Heart left ventricle (tissue), 16 donors: ENCODE data around the gene TMEM271. TPM values are rescaled to one million over a fixed set of nuclear protein-coding genes. Genes with fewer than 3 reads are reported as not detected.

ENCODE experiments used
- ATAC-seq, 4 donors: fragments of 200-7000 bp; cut with Tn5 transposase; one replicate each; pipeline ENCODE4 v1.9.1; 2020 to 2022; ENCODE audit warnings: moderate library complexity in 4 of 4, mild to moderate bottlenecking in 3 of 4, moderate number of reproducible peaks in 1 of 4
- DNase-seq, 5 donors: peaks; one replicate each; pipeline ENCODE4 v3.0.0-alpha.2; 2020
- H3K27ac ChIP-seq, 12 donors: fragments of 200-600 bp; sonication (generic) in 4 of 12; one replicate each; pipeline versions ENCODE4 v1.5.0 to v1.8.0; 2016 to 2022; ENCODE audit warnings: mild to moderate bottlenecking in 2 of 12
- H3K27me3 ChIP-seq, 9 donors: fragments of 200-600 bp; sonication (generic) in 2 of 9; one replicate each; pipeline versions ENCODE4 v1.5.1 to v1.8.0; 2016 to 2022; ENCODE audit warnings: mild to moderate bottlenecking in 3 of 9
- H3K36me3 ChIP-seq, 9 donors: fragments of 200-600 bp; sonication (generic) in 2 of 9; one replicate each; pipeline versions ENCODE4 v1.5.0 to v1.8.0; 2018 to 2022; ENCODE audit warnings: mild to moderate bottlenecking in 2 of 9
- H3K4me1 ChIP-seq, 12 donors: fragments of 200-600 bp; sonication (generic) in 4 of 12; one replicate each; pipeline versions ENCODE4 v1.5.0 to v1.8.0; 2016 to 2022; ENCODE audit warnings: mild to moderate bottlenecking in 3 of 12
- H3K4me3 ChIP-seq, 12 donors: fragments of 200-600 bp; sonication (generic) in 4 of 12; one replicate each; pipeline versions ENCODE4 v1.5.0 to v1.8.0; 2017 to 2022; ENCODE audit warnings: mild to moderate bottlenecking in 9 of 12, moderate library complexity in 4 of 12
- H3K9me3 ChIP-seq, 12 donors: fragments of 200-600 bp; sonication (generic) in 4 of 12; one replicate each; pipeline versions ENCODE4 v1.5.0 to v1.8.0; 2016 to 2022; ENCODE audit warnings: mild to moderate bottlenecking in 1 of 12
- CTCF ChIP-seq, 12 donors: fragments of 200-600 bp; sonication (generic) in 4 of 12; IDR thresholded peaks; one replicate each; pipeline versions ENCODE4 v1.5.0 to v1.8.0; 2018 to 2022; ENCODE audit warnings: antibody characterized with exemption in 12 of 12, mild to moderate bottlenecking in 5 of 12
- POLR2A ChIP-seq, 2 donors: fragments of 450-650 bp; IDR thresholded peaks; one replicate each; pipeline ENCODE4 v1.6.1; 2017; ENCODE audit warnings: antibody characterized with exemption in 2 of 2, mild to moderate bottlenecking in 2 of 2, moderate library complexity in 2 of 2
- WGBS, 4 donors: extraction: QIAGEN DNeasy Blood & Tissue Kit in 2 of 4; methylation state at CpG; one replicate each; pipeline versions ENCODE4 v1.1.5 to v1.1.7; 2013 to 2018; 5-methylcytosine and 5-hydroxymethylcytosine counted together
- intact Hi-C, 10 donors: fragments of 100-400 bp; cut with DNase I; formaldehyde crosslinking; loops; one replicate each; pipeline versions ENCODE4 v1.11.1 to v1.14.2; 2022
- polyA plus RNA-seq, 2 donors: library from polyadenylated mRNA; stranded (reverse); fragments of 200-250 nt; gene quantifications; one replicate each; pipeline ENCODE4 v1.2.3, GENCODE V29; 2013
- total RNA-seq, 9 donors: library from RNA; depleted of rRNA in 2 of 9; stranded (reverse); fragments of >200 nt in 2 of 9; fragmentation: NEBNext Ultra II Directional in 3 of 9; extraction: Animal tissue kit (Norgen Biotek cat#: 25700) in 3 of 9; gene quantifications; one replicate each; pipeline versions ENCODE4 v1.1.0 to v1.2.4, GENCODE V29; 2016 to 2023
- donor health status: ischemic (EF 13 %, LVEDD 7.1; RV severe dilation, severe dysfunction).
- donor health status: healthy with polysubstance abuse.
- donor health status: DM: no; HTN: yes; CAD: no.
- donor health status: DM: no; HTN: no; CAD: no.
- donor health status: ischemic (EF 25% LVEDD 6.9; RV normal size, moderate dysfunction).
- donor health status: ischemic (EF 25% LVEDD 5.7; RV mildly dilated, moderate dysfunction).
- donor health status: healthy.
- donor health status: DM: yes; HTN: yes; CAD: no.
- donor health status: ischemic (EF 35%, LVEDD 5.7; RV mildly dilated, moderate dysfunction).
- donor health status: nonischemic (EF 11% LVEDD 7.7; RV severe dilation, severe dysfunction).
- donor health status: DM: yes; HTN: yes; CAD: no.
- donor health status: PGD.
- donor health status: ischemic (EF 29% LVEDD 5.4; RV normal size, mild dysfunction).
- donor health status: nonischemic (EF 23%, LVEDD 6.1; RV moderate dilation, normal function).

Gene TMEM271
- total and polyA plus RNA-seq, 11 donors = not detected

DNA sequence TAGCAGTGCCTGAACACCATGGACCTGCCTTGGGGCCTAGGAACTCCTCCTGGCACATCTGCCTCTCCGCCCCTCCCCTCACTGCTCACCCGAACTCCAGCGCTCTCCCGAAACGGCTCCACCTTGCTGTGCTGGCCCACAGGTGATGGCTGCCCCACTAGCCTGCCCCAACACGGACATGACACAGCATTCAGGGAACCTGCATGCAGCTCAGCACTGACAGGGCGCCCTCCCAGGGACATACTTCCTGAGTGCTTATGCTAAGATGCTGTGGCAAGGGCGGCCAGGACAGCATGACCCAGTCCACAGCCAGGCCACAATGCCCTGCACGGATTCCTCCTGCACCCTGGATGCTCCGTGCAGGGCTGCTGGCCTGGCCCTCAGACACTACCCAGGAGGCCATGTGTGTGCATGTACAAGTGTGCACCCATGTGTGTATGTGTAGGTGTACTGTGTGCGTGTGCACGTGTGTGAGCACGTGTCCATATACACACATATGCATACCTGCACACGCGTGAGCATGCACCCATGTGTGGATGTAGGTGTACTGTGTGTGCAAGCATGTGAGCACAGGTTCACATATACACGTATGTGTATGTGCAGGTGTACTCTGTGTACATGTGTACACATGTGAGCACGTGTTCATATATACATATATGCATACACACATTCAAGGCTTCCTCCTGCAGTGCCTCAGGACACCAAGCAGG lies 6.0 kb downstream of the TMEM271 start:
- Histone ChIP-seq H3K9me3 (no peaks in the 10 kb centered on the region), H3K36me3 (no peaks in the 10 kb centered on the region), H3K4me1 (peaks cover 0 to 9% (median 1%) of the 10 kb centered on the region in 12 donors), H3K4me3 (no peak overlapping the region), H3K27me3 (peaks cover 17 to 61% (median 45%) of the 10 kb centered on the region in 9 donors), H3K27ac (no peak overlapping the region)
- intact Hi-C loops = no loop called here
- TF ChIP-seq CTCF (IDR thresholded peaks at IDR 0.05) (no peak), POLR2A (IDR thresholded peaks at IDR 0.05) (no peak)
- 73 to 85% (median 77%) methylated on average over 14 to 17 of the region's 17 CpGs for WGBS, 4 donors
- DNase-seq = no peak
- peak in 1 of 4 donors; percentile 12 for ATAC-seq

GRCh38 chr4:568962-569361 lies 7.1 kb downstream of the TMEM271 start:
- 70 to 72% (median 71%) methylated on average over 5 of the region's 5 CpGs for WGBS, 4 donors
- Histone ChIP-seq H3K27me3 (peaks cover 8 to 52% (median 36%) of the 10 kb centered on the region in 9 donors), H3K9me3 (no peaks in the 10 kb centered on the region), H3K27ac (no peak overlapping the region), H3K4me3 (no peak overlapping the region), H3K36me3 (no peaks in the 10 kb centered on the region), H3K4me1 (no peaks in the 10 kb centered on the region)
- intact Hi-C loops = no loop called here
- ATAC-seq (no peak), DNase-seq (no peak)
- no peak for TF ChIP-seq CTCF (IDR thresholded peaks at IDR 0.05)
- TF ChIP-seq POLR2A (IDR thresholded peaks at IDR 0.05) = no peak

GRCh38 chr4:568351-568652 lies 7.8 kb downstream of the TMEM271 start:
- intact Hi-C loops = no loop called here
- Histone ChIP-seq H3K36me3 (no peaks in the 10 kb centered on the region), H3K27ac (no peak overlapping the region), H3K27me3 (peaks cover 6 to 45% (median 29%) of the 10 kb centered on the region in 9 donors), H3K4me3 (no peak overlapping the region), H3K4me1 (no peaks in the 10 kb centered on the region), H3K9me3 (no peaks in the 10 kb centered on the region)
- ATAC-seq = peak in 1 of 4 donors; percentile 33
- TF ChIP-seq POLR2A (IDR thresholded peaks at IDR 0.05) = no peak
- TF ChIP-seq CTCF (IDR thresholded peaks at IDR 0.05) = no peak
- DNase-seq = no peak
- WGBS, 4 donors = 44 to 56% (median 50%) methylated on average over 2 of the region's 2 CpGs

DNA sequence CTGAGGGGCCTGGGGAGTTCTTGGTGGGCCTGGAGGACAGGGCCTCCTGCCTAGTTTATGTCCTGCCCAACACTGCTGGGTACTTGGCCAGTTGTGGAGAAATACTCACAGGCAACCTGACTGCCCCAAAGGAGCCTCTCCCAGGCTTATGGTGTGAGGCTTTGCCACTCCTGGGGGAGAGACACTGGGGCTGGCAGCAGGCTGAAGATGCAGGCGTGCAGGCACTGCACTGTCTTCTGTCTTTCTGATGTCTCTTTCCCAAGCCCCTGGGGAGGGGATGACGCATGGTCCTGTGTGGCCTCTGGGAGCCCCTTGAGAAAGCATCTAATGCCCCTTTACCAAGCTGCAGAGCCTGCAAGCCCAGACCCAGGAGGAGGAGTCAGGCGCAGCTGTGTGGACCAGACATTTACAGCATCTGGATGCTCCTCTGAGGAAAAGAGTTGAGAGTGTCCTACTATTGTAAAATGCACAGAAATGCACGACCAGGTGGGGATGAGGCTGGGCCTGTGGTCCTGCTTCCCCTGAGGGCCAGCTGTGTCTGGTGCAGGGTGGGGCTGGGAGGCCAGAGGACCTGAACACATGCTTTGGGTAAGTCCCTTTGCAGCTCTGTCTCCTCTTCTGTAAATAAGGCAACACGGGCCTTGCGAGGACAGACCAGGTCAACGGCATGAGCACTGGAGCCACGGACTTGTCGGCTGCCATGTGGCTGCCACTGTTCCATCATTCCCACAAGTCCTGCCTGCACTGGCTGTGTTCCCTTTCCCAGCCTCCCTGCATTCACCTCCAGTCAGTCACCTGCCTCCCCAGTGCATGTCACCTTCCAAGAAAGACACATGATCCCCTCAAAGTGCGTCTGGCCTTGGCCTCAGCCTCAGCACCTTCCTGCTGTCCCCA lies 8.4 kb downstream of the TMEM271 start:
- ATAC-seq (no peak), DNase-seq (no peak)
- H3K36me3 ChIP-seq = no peaks in the 10 kb centered on the region
- H3K4me3 ChIP-seq = no peak overlapping the region
- TF ChIP-seq POLR2A (IDR thresholded peaks at IDR 0.05) = no peak
- no peak for TF ChIP-seq CTCF (IDR thresholded peaks at IDR 0.05)
- H3K27ac ChIP-seq = no peak overlapping the region
- H3K27me3 ChIP-seq = peaks cover 0 to 39% (median 23%) of the 10 kb centered on the region in 9 donors
- no peaks in the 10 kb centered on the region for H3K9me3 ChIP-seq
- no peaks in the 10 kb centered on the region for H3K4me1 ChIP-seq
- 64 to 76% (median 73%) methylated on average over 10 of the region's 10 CpGs for WGBS, 4 donors
- intact Hi-C loops = no loop called here
